Activated B cell treated with CpG ODN at 0.5 μM for 24 hours (primary cell): Measurements from ENCODE around the gene CSNK1G1. TPM values are rescaled to one million over a fixed set of nuclear protein-coding genes. Genes with fewer than 3 reads are reported as not detected.
"Not testable (repeated sequence)": the region's sequence is repeated elsewhere in the genome, so short reads cannot be mapped to it uniquely, and the experiment has no call there.

Experiments
- ATAC-seq: fragments of 200-7000 bp; cut with Tn5 transposase; one replicate; pipeline ENCODE4 v1.10.0; 2021; ENCODE audit warnings: low read depth, mild to moderate bottlenecking, moderate library complexity
- CTCF ChIA-PET: fragments of 350-600 bp; sonication (Branson Sonifier 250); formaldehyde crosslinking; loops from one replicate; lab custom pipeline; 2021; ENCODE audit warnings: antibody characterized with exemption; lab: Charles Lee
- POLR2A ChIA-PET: fragments of 350-600 bp; sonication (Branson Sonifier 250); formaldehyde crosslinking; loops from one replicate; lab custom pipeline; 2021; ENCODE audit warnings: antibody characterized with exemption; lab: Charles Lee
- DNase-seq: peaks from one replicate; pipeline ENCODE4 v3.0.0; 2022
- H3K27ac Mint-ChIP-seq: one replicate; pipeline ENCODE4 v1.8.0; 2020; ENCODE audit warnings: mixed read lengths
- H3K27me3 Mint-ChIP-seq: one replicate; pipeline ENCODE4 v1.8.0; 2021; ENCODE audit warnings: mixed read lengths
- H3K36me3 Mint-ChIP-seq: one replicate; pipeline ENCODE4 v1.8.0; 2021; ENCODE audit warnings: low read depth, mixed read lengths
- H3K4me1 Mint-ChIP-seq: one replicate; pipeline ENCODE4 v1.8.0; 2021; ENCODE audit warnings: mixed read lengths
- H3K4me3 Mint-ChIP-seq: one replicate; pipeline ENCODE4 v1.8.0; 2020; ENCODE audit warnings: mild to moderate bottlenecking, mixed read lengths
- H3K9me3 Mint-ChIP-seq: one replicate; pipeline ENCODE4 v1.8.0; 2020; ENCODE audit warnings: mixed read lengths
- intact Hi-C: fragments of 100-400 bp; cut with micrococcal nuclease; formaldehyde crosslinking; loops from one replicate; pipeline ENCODE4 v1.15.1; 2024
- total RNA-seq: library from RNA; stranded (reverse); gene quantifications from 2 replicates; pipeline ENCODE4 v1.2.3, GENCODE V29; 2022
- TF ChIP-seq, protein P1 (sequence below): fragments of 200-600 bp; IDR thresholded peaks from one replicate; pipeline ENCODE4 v1.8.0; 2022; ENCODE audit warnings: antibody characterized with exemption, mild to moderate bottlenecking

Gene CSNK1G1
- total RNA-seq, 1 donor from 2014 or later: 26.6 TPM

DNA sequence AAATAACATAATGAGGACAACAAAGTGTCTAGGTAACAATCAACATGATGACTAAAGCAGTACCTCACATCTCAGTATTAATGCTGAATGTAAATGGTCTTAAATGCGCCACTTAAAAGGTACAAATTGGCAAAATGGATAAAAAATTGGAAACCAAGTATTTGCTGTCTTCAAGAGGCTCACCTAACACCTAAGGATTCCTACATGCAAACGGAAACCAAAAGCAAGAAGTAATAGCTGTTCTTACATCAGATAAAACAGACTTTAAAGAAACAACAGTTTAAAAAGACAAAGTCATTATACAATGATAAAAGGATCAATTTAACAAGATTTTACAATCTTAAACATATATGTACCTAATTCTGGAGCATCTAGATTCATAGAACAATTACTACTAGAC is 22.5 kb downstream of the CSNK1G1 start:
- H3K4me3 Mint-ChIP-seq: no peak overlapping the region
- H3K36me3 Mint-ChIP-seq: peaks cover 9% of the 10 kb centered on the region

DNA sequence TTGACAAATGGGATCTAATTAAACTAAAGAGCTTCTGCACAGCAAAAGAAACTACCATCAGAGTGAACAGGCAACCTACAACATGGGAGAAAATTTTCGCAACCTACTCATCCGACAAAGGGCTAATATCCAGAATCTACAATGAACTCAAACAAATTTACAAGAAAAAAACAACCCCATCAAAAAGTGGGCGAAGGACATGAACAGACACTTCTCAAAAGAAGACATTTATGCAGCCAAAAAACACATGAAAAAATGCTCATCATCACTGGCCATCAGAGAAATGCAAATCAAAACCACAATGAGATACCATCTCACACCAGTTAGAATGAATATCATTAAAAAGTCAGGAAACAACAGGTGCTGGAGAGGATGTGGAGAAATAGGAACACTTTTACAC is 24.3 kb downstream of the CSNK1G1 start:
- H3K9me3 Mint-ChIP-seq, H3K4me3 Mint-ChIP-seq, intact Hi-C loops, POLR2A ChIA-PET, CTCF ChIA-PET, H3K36me3 Mint-ChIP-seq, H3K4me1 Mint-ChIP-seq, H3K27me3 Mint-ChIP-seq, DNase-seq, ATAC-seq, H3K27ac Mint-ChIP-seq: not testable (repeated sequence)

More for the DNA sequence above, 22.5 kb downstream of the CSNK1G1 start:
- DNase-seq: no peak
- ATAC-seq: no peak
- intact Hi-C loops: no loop called here
- Mint-ChIP-seq H3K27me3 (no peaks in the 10 kb centered on the region), H3K9me3 (no peaks in the 10 kb centered on the region), H3K4me1 (peaks cover 10% of the 10 kb centered on the region), H3K27ac (no peak overlapping the region)
- ChIA-PET CTCF (no interaction called here), POLR2A (interaction anchor here (0.7 kb wide), 1 partner anchor 218 kb away, joined by 5 read pairs; no protein-coding TSS in a partner anchor)
- TF ChIP-seq, protein P1, sequence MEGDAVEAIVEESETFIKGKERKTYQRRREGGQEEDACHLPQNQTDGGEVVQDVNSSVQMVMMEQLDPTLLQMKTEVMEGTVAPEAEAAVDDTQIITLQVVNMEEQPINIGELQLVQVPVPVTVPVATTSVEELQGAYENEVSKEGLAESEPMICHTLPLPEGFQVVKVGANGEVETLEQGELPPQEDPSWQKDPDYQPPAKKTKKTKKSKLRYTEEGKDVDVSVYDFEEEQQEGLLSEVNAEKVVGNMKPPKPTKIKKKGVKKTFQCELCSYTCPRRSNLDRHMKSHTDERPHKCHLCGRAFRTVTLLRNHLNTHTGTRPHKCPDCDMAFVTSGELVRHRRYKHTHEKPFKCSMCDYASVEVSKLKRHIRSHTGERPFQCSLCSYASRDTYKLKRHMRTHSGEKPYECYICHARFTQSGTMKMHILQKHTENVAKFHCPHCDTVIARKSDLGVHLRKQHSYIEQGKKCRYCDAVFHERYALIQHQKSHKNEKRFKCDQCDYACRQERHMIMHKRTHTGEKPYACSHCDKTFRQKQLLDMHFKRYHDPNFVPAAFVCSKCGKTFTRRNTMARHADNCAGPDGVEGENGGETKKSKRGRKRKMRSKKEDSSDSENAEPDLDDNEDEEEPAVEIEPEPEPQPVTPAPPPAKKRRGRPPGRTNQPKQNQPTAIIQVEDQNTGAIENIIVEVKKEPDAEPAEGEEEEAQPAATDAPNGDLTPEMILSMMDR: no peak

DNA sequence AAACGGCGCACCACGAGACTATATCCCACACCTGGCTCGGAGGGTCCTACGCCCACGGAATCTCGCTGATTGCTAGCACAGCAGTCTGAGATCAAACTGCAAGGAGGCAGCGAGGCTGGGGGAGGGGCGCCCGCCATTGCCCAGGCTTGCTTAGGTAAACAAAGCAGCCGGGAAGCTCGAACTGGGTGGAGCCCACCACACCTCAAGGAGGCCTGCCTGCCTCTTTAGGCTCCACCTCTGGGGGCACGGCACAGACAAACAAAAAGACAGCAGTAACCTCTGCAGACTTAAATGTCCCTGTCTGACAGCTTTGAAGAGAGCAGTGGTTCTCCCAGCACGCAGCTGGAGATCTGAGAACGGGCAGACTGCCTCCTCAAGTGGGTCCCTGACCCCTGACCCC is 29.0 kb downstream of the CSNK1G1 start:
- H3K36me3 Mint-ChIP-seq, CTCF ChIA-PET, POLR2A ChIA-PET: not testable (repeated sequence)

DNA sequence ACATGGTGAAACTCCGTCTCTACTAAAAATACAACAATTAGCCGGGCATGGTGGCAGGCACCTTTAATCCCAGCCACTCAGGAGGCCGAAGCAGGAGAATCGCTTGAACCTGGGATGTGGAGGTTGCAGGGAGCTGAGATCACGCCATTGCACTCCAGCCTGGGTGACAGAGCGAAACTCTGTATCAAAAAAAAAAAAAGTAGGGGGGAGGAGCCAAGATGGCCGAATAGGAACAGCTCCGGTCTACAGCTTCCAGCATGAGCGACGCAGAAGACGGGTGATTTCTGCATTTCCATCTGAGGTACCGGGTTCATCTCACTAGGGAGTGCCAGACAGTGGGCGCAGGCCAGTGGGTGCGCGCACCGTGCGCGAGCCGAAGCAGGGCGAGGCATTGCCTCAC is 29.5 kb downstream of the CSNK1G1 start:
- CTCF ChIA-PET, H3K9me3 Mint-ChIP-seq, H3K27me3 Mint-ChIP-seq, ATAC-seq, H3K27ac Mint-ChIP-seq, H3K4me1 Mint-ChIP-seq, H3K4me3 Mint-ChIP-seq, POLR2A ChIA-PET, intact Hi-C loops, DNase-seq, H3K36me3 Mint-ChIP-seq: not testable (repeated sequence)

More for the DNA sequence above, 29.0 kb downstream of the CSNK1G1 start:
- H3K27ac Mint-ChIP-seq, H3K4me1 Mint-ChIP-seq, intact Hi-C loops, ATAC-seq, H3K27me3 Mint-ChIP-seq, DNase-seq, H3K9me3 Mint-ChIP-seq, H3K4me3 Mint-ChIP-seq: not testable (repeated sequence)

DNA sequence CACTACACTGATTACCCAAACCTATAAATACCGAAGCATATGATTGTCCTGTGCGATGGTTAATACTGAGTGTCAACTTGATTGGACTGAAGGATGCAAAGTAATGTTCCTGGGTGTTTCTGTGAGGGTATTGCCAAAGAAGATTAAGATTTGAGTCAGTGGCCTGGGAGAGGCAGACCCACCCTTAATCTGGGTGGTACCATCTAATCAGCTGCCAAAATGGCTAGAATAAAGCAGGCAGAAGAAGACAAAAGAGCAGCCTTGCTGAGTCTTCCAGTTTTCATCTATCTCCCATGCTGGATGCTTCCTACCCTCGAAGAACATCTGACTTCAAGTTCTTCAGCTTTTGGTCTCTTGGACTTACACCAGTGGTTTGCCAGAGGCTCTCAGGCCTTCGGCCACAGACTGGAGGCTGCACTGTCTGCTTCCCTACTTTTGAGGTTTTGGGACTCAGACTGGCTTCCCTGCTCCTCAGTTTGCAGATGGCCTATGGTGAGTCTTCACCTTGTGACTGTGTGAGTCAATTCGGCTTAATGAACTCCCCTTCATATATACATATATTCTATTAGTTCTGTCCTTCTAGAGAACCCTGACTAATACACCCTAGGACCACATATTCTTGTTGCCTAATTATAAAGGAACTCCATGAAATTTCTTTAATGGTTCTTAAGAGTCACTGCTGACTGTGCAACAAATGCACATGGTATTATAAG is 31.7 kb downstream of the CSNK1G1 start:
- CTCF ChIA-PET: no interaction called here
- Mint-ChIP-seq H3K4me3 (no peak overlapping the region), H3K9me3 (no peaks in the 10 kb centered on the region)

DNA sequence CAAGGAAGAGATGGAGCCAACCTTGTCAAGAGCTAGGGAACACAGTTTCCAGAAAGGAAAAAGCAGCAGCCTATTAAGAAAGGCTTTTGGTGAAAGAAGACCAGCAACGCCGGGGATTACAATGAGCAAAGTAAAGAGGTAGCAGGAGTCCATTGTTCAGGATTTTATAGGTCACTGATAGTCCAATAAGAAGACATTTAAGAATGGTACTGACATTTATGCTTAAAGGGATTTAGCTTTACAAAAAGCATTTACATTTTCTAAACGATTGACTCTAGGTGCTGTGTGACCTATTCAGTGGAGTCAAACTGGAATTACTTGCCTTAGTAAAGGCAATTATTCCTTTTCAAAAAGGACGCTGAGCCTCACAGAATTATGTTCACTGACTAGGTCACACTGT is 40.8 kb downstream of the CSNK1G1 start:
- no peak for ATAC-seq
- no peaks in the 10 kb centered on the region for H3K9me3 Mint-ChIP-seq
- ChIA-PET POLR2A (interaction anchor here (0.5 to 0.6 kb wide), 2 partner anchors 652 to 940 kb away, joined by 3 to 4 read pairs; no protein-coding TSS in a partner anchor), CTCF (no interaction called here)
- H3K27ac Mint-ChIP-seq: no peak overlapping the region
- intact Hi-C loops: no loop called here
- TF ChIP-seq, protein P1: no peak
- H3K36me3 Mint-ChIP-seq: no peaks in the 10 kb centered on the region
- no peak overlapping the region for H3K4me3 Mint-ChIP-seq
- no peaks in the 10 kb centered on the region for H3K27me3 Mint-ChIP-seq
- H3K4me1 Mint-ChIP-seq: peaks cover 2% of the 10 kb centered on the region
- DNase-seq: no peak

More for the DNA sequence above, 31.7 kb downstream of the CSNK1G1 start:
- POLR2A ChIA-PET: no interaction called here
- ATAC-seq: no peak
- H3K4me1 Mint-ChIP-seq: no peaks in the 10 kb centered on the region
- intact Hi-C loops: no loop called here
- no peak for DNase-seq
- no peak overlapping the region for H3K27ac Mint-ChIP-seq
- TF ChIP-seq, protein P1: no peak
- H3K27me3 Mint-ChIP-seq: no peaks in the 10 kb centered on the region
- H3K36me3 Mint-ChIP-seq: peaks cover 4% of the 10 kb centered on the region
